Trophoblast cell (in vitro differentiated cells and primary cell): ENCODE results near the gene CREBRF.
A peak's percentile ranks its signal among the peaks of the same experiment; 100 is the strongest.

ENCODE experiments used
- DNase-seq, 2 donors: peaks; one replicate each; pipeline ENCODE4 v3.0.0-alpha.2; 2016
- H2AFZ ChIP-seq: 2 replicates; pipeline ENCODE4 v1.6.1; 2013; ENCODE audit warnings: low read length, moderate library complexity, mild to moderate bottlenecking; ENCODE audit not compliant: insufficient read depth, poor library complexity
- H2AK5ac ChIP-seq: 2 replicates; pipeline ENCODE4 v1.6.1; 2013; ENCODE audit warnings: mild to moderate bottlenecking, low read length
- H2BK120ac ChIP-seq: 2 replicates; pipeline ENCODE4 v1.6.1; 2013; ENCODE audit warnings: low read length, mild to moderate bottlenecking, moderate library complexity; ENCODE audit not compliant: insufficient read depth, poor library complexity
- H2BK12ac ChIP-seq: 2 replicates; pipeline ENCODE4 v1.6.1; 2013; ENCODE audit warnings: mild to moderate bottlenecking, low read length, moderate library complexity
- H2BK5ac ChIP-seq: 2 replicates; pipeline ENCODE4 v1.6.1; 2013; ENCODE audit warnings: low read length, low read depth, moderate library complexity, mild to moderate bottlenecking; ENCODE audit not compliant: poor library complexity
- H3K14ac ChIP-seq: 2 replicates; pipeline ENCODE4 v1.6.1; 2013; ENCODE audit warnings: mild to moderate bottlenecking, low read length
- H3K18ac ChIP-seq: 2 replicates; pipeline ENCODE4 v1.6.1; 2013; ENCODE audit warnings: mild to moderate bottlenecking, low read length
- H3K23ac ChIP-seq: 2 replicates; pipeline ENCODE4 v1.6.1; 2013; ENCODE audit warnings: low read length
- H3K27ac ChIP-seq: 2 replicates; pipeline ENCODE4 v1.5.1; 2013; ENCODE audit warnings: low read depth, mild to moderate bottlenecking, inconsistent platforms, low read length, moderate library complexity
- H3K27me3 ChIP-seq: 2 replicates; pipeline ENCODE4 v1.6.1; 2013; ENCODE audit warnings: inconsistent platforms, mild to moderate bottlenecking, low read length, moderate library complexity; ENCODE audit not compliant: insufficient read depth
- H3K36me3 ChIP-seq, 2 experiments: 1 replicate in 1 of 2; 2 replicates in 1 of 2; pipeline ENCODE4 v1.6.1; 2013; ENCODE audit warnings: low read length in 2 of 2, mild to moderate bottlenecking in 2 of 2, moderate library complexity in 1 of 2; ENCODE audit not compliant: insufficient read depth in 2 of 2, control insufficient read depth in 1 of 2
- H3K4ac ChIP-seq: 2 replicates; pipeline ENCODE4 v1.6.1; 2013; ENCODE audit warnings: low read depth, mild to moderate bottlenecking, low read length, moderate library complexity
- H3K4me1 ChIP-seq, 2 experiments: 1 replicate in 1 of 2; 2 replicates in 1 of 2; pipeline ENCODE4 v1.6.1; 2013; ENCODE audit warnings: low read length in 2 of 2, mild to moderate bottlenecking in 2 of 2, moderate library complexity in 1 of 2; ENCODE audit not compliant: insufficient read depth in 2 of 2, control insufficient read depth in 1 of 2
- H3K4me2 ChIP-seq: 2 replicates; pipeline ENCODE4 v1.6.1; 2013; ENCODE audit warnings: inconsistent platforms, mild to moderate bottlenecking, low read length, moderate library complexity
- H3K4me3 ChIP-seq: 2 replicates; pipeline ENCODE4 v1.5.1; 2013; ENCODE audit warnings: mild to moderate bottlenecking, low read depth, low read length, inconsistent platforms
- H3K79me1 ChIP-seq: one replicate; pipeline ENCODE4 v1.6.1; 2013; ENCODE audit warnings: low read length
- H3K79me2 ChIP-seq: 2 replicates; pipeline ENCODE4 v1.6.1; 2013; ENCODE audit warnings: low read length, mild to moderate bottlenecking; ENCODE audit not compliant: control insufficient read depth, insufficient read depth, poor library complexity
- H3K9ac ChIP-seq: 2 replicates; pipeline ENCODE4 v1.6.1; 2013; ENCODE audit warnings: mild to moderate bottlenecking, low read length
- H3K9me3 ChIP-seq: 2 replicates; pipeline ENCODE4 v1.6.1; 2013; ENCODE audit warnings: low read depth, mild to moderate bottlenecking, control low read depth, inconsistent platforms, low read length; ENCODE audit not compliant: insufficient read depth
- H4K12ac ChIP-seq: 2 replicates; pipeline ENCODE4 v1.6.1; 2013; ENCODE audit warnings: low read depth, mild to moderate bottlenecking, low read length, moderate library complexity
- H4K8ac ChIP-seq: 2 replicates; pipeline ENCODE4 v1.6.1; 2013; ENCODE audit warnings: low read depth, mild to moderate bottlenecking, low read length, moderate library complexity
- H4K91ac ChIP-seq: one replicate; pipeline ENCODE4 v1.6.1; 2013; ENCODE audit warnings: low read depth, mild to moderate bottlenecking, low read length, moderate library complexity
- WGBS: extraction: QIAGEN DNeasy Blood & Tissue Kit; methylation state at CpG from one replicate; pipeline ENCODE4 v1.1.7; 2013; ENCODE audit warnings: missing lambda C conversion rate; ENCODE audit not compliant: insufficient read length, insufficient coverage; ENCODE audit errors: extremely low coverage; 5-methylcytosine and 5-hydroxymethylcytosine counted together

CREBRF gene

GRCh38 chr5:173144200-173145176, 88.3 kb downstream of the CREBRF start, which contains the start of gene BNIP1:
Gene BNIP1 (plus strand): TSS chr5:173144531. CDS start chr5:173144546, 15 bp downstream.
- Histone ChIP-seq H3K23ac (no peak within 1 kb of the TSS), H3K36me3 (peaks cover 0 to 4% of the 10 kb centered on the region in 2 experiments), H3K4me2 (peak within 1 kb of the TSS; percentile 59), H3K79me2 (no peaks in the 10 kb centered on the region), H2BK120ac (peak within 1 kb of the TSS; percentile 43), H2BK12ac (no peak within 1 kb of the TSS), H3K9ac (peak within 1 kb of the TSS; percentile 92), H2BK5ac (peak within 1 kb of the TSS; percentile 27), H4K12ac (peak within 1 kb of the TSS; percentile 85), H3K4ac (peak within 1 kb of the TSS; percentile 8), H3K14ac (no peak within 1 kb of the TSS), H3K27me3 (no peaks in the 10 kb centered on the region), H2AK5ac (no peak within 1 kb of the TSS), H4K8ac (peak within 1 kb of the TSS; percentile 84), H3K4me3 (peak within 1 kb of the TSS; percentile 86), H3K79me1 (peaks cover 2% of the 10 kb centered on the region), H4K91ac (peak within 1 kb of the TSS; percentile 34), H3K18ac (no peak within 1 kb of the TSS), H2AFZ (peak within 1 kb of the TSS; percentile 86), H3K4me1 (no peaks in the 10 kb centered on the region), H3K27ac (peak within 1 kb of the TSS; percentile 54), H3K9me3 (no peaks in the 10 kb centered on the region)
- no CpG with 5 or more reads among the region's 48 CpGs for WGBS
- peak; percentile 98 to 99 for DNase-seq

- H3K79me2 ChIP-seq = no peaks in the 10 kb centered on the region
- H4K12ac ChIP-seq = no peak overlapping the region
- no peaks in the 10 kb centered on the region for H3K27me3 ChIP-seq
- H3K4me3 ChIP-seq = no peak overlapping the region
- no peak overlapping the region for H2AK5ac ChIP-seq
- no peak overlapping the region for H3K9ac ChIP-seq
- no peak overlapping the region for H3K4me2 ChIP-seq
- peaks cover 2% of the 10 kb centered on the region for H3K79me1 ChIP-seq
- H2BK120ac ChIP-seq = no peak overlapping the region
- no peak overlapping the region for H3K18ac ChIP-seq
- WGBS = no CpG with 5 or more reads among the region's 2 CpGs
- H2BK12ac ChIP-seq = no peak overlapping the region
- no peak for DNase-seq
- no peak overlapping the region for H3K14ac ChIP-seq
- no peak overlapping the region for H2AFZ ChIP-seq
- no peak overlapping the region for H4K91ac ChIP-seq
- H3K4me1 ChIP-seq = no peaks in the 10 kb centered on the region
- no peak overlapping the region for H4K8ac ChIP-seq
- no peak overlapping the region for H2BK5ac ChIP-seq
- peaks cover 0 to 4% of the 10 kb centered on the region in 2 experiments for H3K36me3 ChIP-seq
- no peak overlapping the region for H3K4ac ChIP-seq
- no peak overlapping the region for H3K27ac ChIP-seq
- H3K9me3 ChIP-seq = no peaks in the 10 kb centered on the region
- no peak overlapping the region for H3K23ac ChIP-seq
These were observed 92.2 kb downstream of the CREBRF start for GRCh38 chr5:173148354-173148753.

- Histone ChIP-seq H2BK12ac (no peak overlapping the region), H3K9me3 (peaks cover 1% of the 10 kb centered on the region), H3K27me3 (no peaks in the 10 kb centered on the region), H3K4ac (no peak overlapping the region), H2BK120ac (no peak overlapping the region), H3K9ac (no peak overlapping the region), H3K18ac (no peak overlapping the region), H3K79me1 (no peaks in the 10 kb centered on the region), H3K27ac (no peak overlapping the region), H2AK5ac (no peak overlapping the region), H3K79me2 (no peaks in the 10 kb centered on the region), H3K14ac (no peak overlapping the region), H4K91ac (no peak overlapping the region), H3K4me1 (no peaks in the 10 kb centered on the region), H4K8ac (no peak overlapping the region), H3K4me3 (no peak overlapping the region), H2AFZ (no peak overlapping the region), H3K23ac (no peak overlapping the region), H4K12ac (no peak overlapping the region), H3K4me2 (no peak overlapping the region), H3K36me3 (peaks cover 4 to 10% of the 10 kb centered on the region in 2 experiments), H2BK5ac (no peak overlapping the region)
- WGBS = no CpG with 5 or more reads among the region's 5 CpGs
- DNase-seq = no peak
These were observed 96.4 kb downstream of the CREBRF start for GRCh38 chr5:173152547-173152946.

GRCh38 chr5:173153842-173154241, 97.7 kb downstream of the CREBRF start:
- no peak overlapping the region for H4K8ac ChIP-seq
- H3K27ac ChIP-seq = no peak overlapping the region
- H3K14ac ChIP-seq = no peak overlapping the region
- H3K4me3 ChIP-seq = no peak overlapping the region
- H2BK5ac ChIP-seq = no peak overlapping the region
- H3K9ac ChIP-seq = no peak overlapping the region
- no peak overlapping the region for H3K23ac ChIP-seq
- H3K27me3 ChIP-seq = no peaks in the 10 kb centered on the region
- no CpG with 5 or more reads among the region's 7 CpGs for WGBS
- H3K4me2 ChIP-seq = no peak overlapping the region
- H3K4ac ChIP-seq = no peak overlapping the region
- no peak for DNase-seq
- no peak overlapping the region for H2AK5ac ChIP-seq
- no peak overlapping the region for H4K91ac ChIP-seq
- H3K36me3 ChIP-seq = peaks cover 8 to 14% of the 10 kb centered on the region in 2 experiments
- no peak overlapping the region for H2BK120ac ChIP-seq
- H4K12ac ChIP-seq = no peak overlapping the region
- H3K79me1 ChIP-seq = no peaks in the 10 kb centered on the region
- H3K18ac ChIP-seq = no peak overlapping the region
- no peaks in the 10 kb centered on the region for H3K4me1 ChIP-seq
- H3K9me3 ChIP-seq = peaks cover 1% of the 10 kb centered on the region
- no peak overlapping the region for H2BK12ac ChIP-seq
- no peaks in the 10 kb centered on the region for H3K79me2 ChIP-seq
- no peak overlapping the region for H2AFZ ChIP-seq
